NCI-H128 (cell line): Measurements from ENCODE around the gene VN1R5.

ENCODE experiments used
- DNase-seq: peaks from one replicate; lab custom pipeline; 2025; ENCODE audit not compliant: unreplicated experiment; lab: John Stamatoyannopoulos, UW

Gene VN1R5

DNA sequence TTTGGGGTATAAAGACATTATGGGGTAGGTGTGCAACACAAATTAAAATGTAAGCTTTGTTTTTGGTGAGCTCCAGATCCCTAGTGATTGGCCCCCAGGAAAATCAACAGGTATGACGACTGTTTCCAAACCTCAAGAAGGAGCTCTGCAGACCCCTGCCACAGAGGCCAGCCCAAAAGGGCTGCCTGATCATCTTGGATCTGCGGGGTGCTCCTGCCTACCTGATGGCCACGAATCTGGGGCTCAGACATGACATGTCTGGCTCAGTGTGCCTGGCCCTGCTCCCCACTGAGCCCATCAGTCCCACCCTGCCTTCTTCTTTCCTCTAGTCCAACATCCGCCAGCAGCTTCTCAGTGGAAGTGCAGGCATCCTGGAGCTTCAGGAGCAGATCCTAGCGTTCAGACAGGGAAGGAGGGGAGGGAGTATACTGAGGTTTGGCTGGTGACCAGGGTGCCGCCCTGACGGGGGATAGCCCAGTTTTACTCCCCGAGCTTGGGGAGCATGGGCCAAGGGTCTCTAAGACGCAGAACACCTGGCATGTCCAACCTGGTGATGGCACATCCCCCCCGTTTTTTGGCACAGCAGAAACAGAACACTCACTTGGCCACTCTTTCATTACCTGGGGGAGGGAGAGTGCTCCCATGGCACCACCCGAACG lies 44.0 kb downstream of the VN1R5 start:
- DNase-seq: no peak

GRCh38 chr1:247300491-247301175 lies 44.8 kb downstream of the VN1R5 start:
- DNase-seq: no peak

DNA sequence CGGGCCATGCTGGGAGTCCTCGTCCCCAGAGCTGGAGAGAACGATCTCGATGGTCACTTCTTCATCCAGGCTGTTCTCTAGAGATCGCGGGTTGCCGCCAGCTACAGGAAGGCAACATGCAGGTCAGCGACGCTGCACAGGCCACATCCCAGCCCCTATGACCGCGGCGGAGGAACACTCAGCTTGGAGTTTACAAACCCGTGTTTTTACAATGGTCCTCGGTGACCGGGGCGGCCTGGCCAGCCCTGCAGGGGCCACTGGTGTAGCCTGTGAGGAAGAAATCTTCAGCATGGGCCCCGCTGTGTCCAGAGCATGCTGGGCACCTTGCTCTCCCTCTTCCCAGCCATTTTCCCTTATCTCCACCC lies 45.3 kb downstream of the VN1R5 start:
- DNase-seq: no peak

DNA sequence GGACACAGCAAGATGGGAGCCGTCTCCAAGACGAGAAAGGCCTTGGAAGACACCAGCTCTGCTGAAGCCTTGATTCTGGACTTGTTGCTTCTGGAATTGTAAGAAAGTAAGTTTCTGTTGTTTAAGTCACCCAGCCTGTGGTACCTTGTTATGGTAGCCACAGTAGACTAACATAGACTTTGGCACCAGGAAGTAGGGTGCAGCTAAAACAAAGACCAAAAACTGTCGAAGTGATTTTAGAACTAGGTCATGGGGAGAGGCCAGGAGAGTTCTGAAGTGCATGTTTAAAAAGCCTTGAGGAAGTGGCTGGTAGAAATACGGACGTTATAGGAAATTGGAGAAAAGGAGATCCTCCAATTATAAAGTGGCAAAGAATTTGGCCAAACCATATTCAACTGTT lies 47.3 kb downstream of the VN1R5 start:
- no peak for DNase-seq

DNA sequence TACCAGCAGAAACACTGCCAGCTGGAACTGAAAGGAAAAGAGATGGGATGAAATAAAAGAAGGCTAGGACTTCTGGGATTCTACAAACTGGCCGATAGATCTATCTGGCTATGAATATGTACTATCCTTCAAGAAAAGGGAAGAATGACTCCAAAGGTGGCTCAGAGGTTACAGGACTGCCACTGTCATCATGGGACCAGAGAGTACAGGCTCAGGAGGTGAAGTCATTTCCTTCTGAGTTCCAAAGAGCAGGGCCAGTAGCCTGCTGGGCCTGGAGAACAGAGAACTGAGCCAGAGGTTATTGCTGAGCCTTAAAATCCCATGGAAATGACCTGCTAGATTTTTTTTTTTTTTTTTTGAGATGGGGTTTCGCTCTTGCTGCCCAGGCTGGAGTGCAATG lies 48.2 kb downstream of the VN1R5 start:
- DNase-seq: no peak
